T-helper 2 cell treated with Interferon-gamma antibody and Interleukin-4, amounts not matched to agents 5 μg/mL and 100 μg/mL, for 36 hours (primary cell): Measurements from ENCODE around the gene FBXL14.

Experiments
- DNase-seq: peaks from one replicate; pipeline ENCODE4 v3.0.0; 2021; ENCODE audit warnings: low spot score
- H3K27ac Mint-ChIP-seq: one replicate; pipeline ENCODE4 v1.8.0; 2021; ENCODE audit warnings: mild to moderate bottlenecking, mixed read lengths
- H3K27me3 Mint-ChIP-seq: one replicate; pipeline ENCODE4 v1.8.0; 2021; ENCODE audit warnings: low read depth, mixed read lengths
- H3K36me3 Mint-ChIP-seq: one replicate; pipeline ENCODE4 v1.8.0; 2021; ENCODE audit warnings: low read depth, mixed read lengths
- H3K4me1 Mint-ChIP-seq: one replicate; pipeline ENCODE4 v1.8.0; 2021; ENCODE audit warnings: low read depth, mixed read lengths
- H3K4me3 Mint-ChIP-seq: one replicate; pipeline ENCODE4 v1.8.0; 2022; ENCODE audit warnings: mild to moderate bottlenecking, moderate library complexity, mixed read lengths
- H3K9me3 Mint-ChIP-seq: one replicate; pipeline ENCODE4 v1.8.0; 2021; ENCODE audit warnings: mixed read lengths

The FBXL14 gene

GRCh38 chr12:1523046-1523445 is 71.3 kb downstream of the FBXL14 start:
- Mint-ChIP-seq H3K9me3 (no peaks in the 10 kb centered on the region), H3K27me3 (peaks cover 62% of the 10 kb centered on the region), H3K36me3 (no peaks in the 10 kb centered on the region), H3K4me1 (no peaks in the 10 kb centered on the region), H3K4me3 (no peak overlapping the region), H3K27ac (no peak overlapping the region)
- no peak for DNase-seq

- peaks cover 9% of the 10 kb centered on the region for H3K9me3 Mint-ChIP-seq
- no peaks in the 10 kb centered on the region for H3K36me3 Mint-ChIP-seq
- no peak overlapping the region for H3K27ac Mint-ChIP-seq
- H3K27me3 Mint-ChIP-seq = peaks cover 49% of the 10 kb centered on the region
- no peak for DNase-seq
- no peaks in the 10 kb centered on the region for H3K4me1 Mint-ChIP-seq
- no peak overlapping the region for H3K4me3 Mint-ChIP-seq
These were observed 74.7 kb downstream of the FBXL14 start for GRCh38 chr12:1519642-1520041.

GRCh38 chr12:1518591-1519516 is 75.5 kb downstream of the FBXL14 start:
- Mint-ChIP-seq H3K27me3 (peaks cover 42% of the 10 kb centered on the region), H3K9me3 (peaks cover 9% of the 10 kb centered on the region), H3K4me1 (no peaks in the 10 kb centered on the region), H3K36me3 (no peaks in the 10 kb centered on the region), H3K27ac (no peak overlapping the region), H3K4me3 (no peak overlapping the region)
- DNase-seq = no peak

- Mint-ChIP-seq H3K9me3 (peaks cover 9% of the 10 kb centered on the region), H3K4me1 (no peaks in the 10 kb centered on the region), H3K27me3 (peaks cover 45% of the 10 kb centered on the region), H3K36me3 (no peaks in the 10 kb centered on the region), H3K4me3 (no peak overlapping the region), H3K27ac (no peak overlapping the region)
- no peak for DNase-seq
These were observed 76.5 kb downstream of the FBXL14 start for GRCh38 chr12:1517734-1518525.

GRCh38 chr12:1517007-1517406 is 77.4 kb downstream of the FBXL14 start:
- DNase-seq = no peak
- no peak overlapping the region for H3K27ac Mint-ChIP-seq
- H3K4me3 Mint-ChIP-seq = no peak overlapping the region
- peaks cover 9% of the 10 kb centered on the region for H3K9me3 Mint-ChIP-seq
- no peaks in the 10 kb centered on the region for H3K36me3 Mint-ChIP-seq
- peaks cover 6% of the 10 kb centered on the region for H3K4me1 Mint-ChIP-seq
- peaks cover 52% of the 10 kb centered on the region for H3K27me3 Mint-ChIP-seq
